Gastroesophageal sphincter (tissue), 3 donors: Measurements from ENCODE around the gene IRF1.

ENCODE experiments used
- POLR2A ChIP-seq, 2 donors: fragments of 450-650 bp; IDR thresholded peaks; one replicate each; pipeline ENCODE4 v1.6.1; 2017; ENCODE audit warnings: antibody characterized with exemption in 2 of 2, mild to moderate bottlenecking in 2 of 2, moderate library complexity in 1 of 2
- POLR2AphosphoS5 ChIP-seq: sonication (generic); formaldehyde crosslinking; IDR thresholded peaks from one replicate; pipeline ENCODE4 v1.6.1; 2017; ENCODE audit warnings: antibody characterized with exemption
- TF ChIP-seq, protein P1 (sequence below), 4 experiments: fragments of 200-600 bp in 2 of 4; fragments of 450-650 bp in 2 of 4; sonication (generic) in 1 of 4; IDR thresholded peaks; one replicate each; pipeline ENCODE4 v1.5.1; 2017 to 2019; ENCODE audit warnings: antibody characterized with exemption in 4 of 4, mild to moderate bottlenecking in 2 of 4, moderate library complexity in 2 of 4

DNA sequence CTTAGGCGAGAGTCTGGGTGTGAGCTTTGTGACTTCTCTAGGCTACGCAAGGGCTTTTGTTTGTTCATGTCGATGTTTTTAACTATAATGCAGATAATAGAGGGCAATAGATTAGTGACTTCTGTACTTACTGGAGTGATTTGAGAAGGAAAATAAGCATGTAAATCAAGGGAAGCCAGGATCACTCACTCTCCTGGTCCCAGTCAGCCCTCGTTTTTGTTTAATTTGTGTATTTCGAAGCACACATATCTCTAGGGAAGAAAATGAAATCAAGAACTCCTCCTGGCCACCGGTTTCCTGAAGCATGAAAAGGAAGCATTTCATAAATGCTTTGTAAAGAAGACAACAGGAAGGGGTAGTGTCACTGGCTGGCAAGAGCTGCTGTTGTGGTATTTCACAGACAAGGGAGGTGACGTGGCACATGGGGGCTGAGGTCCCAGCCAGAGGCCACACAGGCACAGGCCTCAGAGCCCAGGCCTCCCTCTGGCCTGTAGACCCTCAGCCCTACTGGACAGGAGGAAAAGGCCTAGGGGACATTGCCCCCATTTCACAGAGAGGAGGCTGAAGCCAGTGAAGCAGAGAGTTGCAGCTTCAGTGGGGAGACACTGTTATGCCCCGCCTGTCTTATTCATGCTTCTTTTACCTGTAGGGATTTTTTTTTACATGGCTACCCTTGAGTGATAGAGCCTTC is 34.1 kb downstream of the IRF1 start:
- TF ChIP-seq, protein P1, sequence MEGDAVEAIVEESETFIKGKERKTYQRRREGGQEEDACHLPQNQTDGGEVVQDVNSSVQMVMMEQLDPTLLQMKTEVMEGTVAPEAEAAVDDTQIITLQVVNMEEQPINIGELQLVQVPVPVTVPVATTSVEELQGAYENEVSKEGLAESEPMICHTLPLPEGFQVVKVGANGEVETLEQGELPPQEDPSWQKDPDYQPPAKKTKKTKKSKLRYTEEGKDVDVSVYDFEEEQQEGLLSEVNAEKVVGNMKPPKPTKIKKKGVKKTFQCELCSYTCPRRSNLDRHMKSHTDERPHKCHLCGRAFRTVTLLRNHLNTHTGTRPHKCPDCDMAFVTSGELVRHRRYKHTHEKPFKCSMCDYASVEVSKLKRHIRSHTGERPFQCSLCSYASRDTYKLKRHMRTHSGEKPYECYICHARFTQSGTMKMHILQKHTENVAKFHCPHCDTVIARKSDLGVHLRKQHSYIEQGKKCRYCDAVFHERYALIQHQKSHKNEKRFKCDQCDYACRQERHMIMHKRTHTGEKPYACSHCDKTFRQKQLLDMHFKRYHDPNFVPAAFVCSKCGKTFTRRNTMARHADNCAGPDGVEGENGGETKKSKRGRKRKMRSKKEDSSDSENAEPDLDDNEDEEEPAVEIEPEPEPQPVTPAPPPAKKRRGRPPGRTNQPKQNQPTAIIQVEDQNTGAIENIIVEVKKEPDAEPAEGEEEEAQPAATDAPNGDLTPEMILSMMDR (IDR thresholded peaks at IDR 0.05): no peak
- no peak for TF ChIP-seq POLR2A (IDR thresholded peaks at IDR 0.05)
- TF ChIP-seq POLR2AphosphoS5: no peak
